GOT3 (cell line): Measurements from ENCODE around the gene SLC26A1.

ENCODE experiments used
- DNase-seq: peaks from one replicate; lab custom pipeline; 2025; ENCODE audit warnings: mixed read lengths; lab: John Stamatoyannopoulos, UW

Gene SLC26A1

GRCh38 chr4:964346-965025 is 28.7 kb downstream of the SLC26A1 start:
- no peak for DNase-seq

- no peak for DNase-seq
Observed at GRCh38 chr4:963276-964225, 29.7 kb downstream of the SLC26A1 start.

- DNase-seq = no peak
Observed at GRCh38 chr4:962231-963208, 30.7 kb downstream of the SLC26A1 start.

- DNase-seq = no peak
Observed at GRCh38 chr4:961351-962230, 31.6 kb downstream of the SLC26A1 start.

GRCh38 chr4:960636-961350 is 32.4 kb downstream of the SLC26A1 start:
- no peak for DNase-seq

- no peak for DNase-seq
Observed at GRCh38 chr4:960140-960635, 33.0 kb downstream of the SLC26A1 start.

GRCh38 chr4:959338-960139 is 33.7 kb downstream of the SLC26A1 start:
- no peak for DNase-seq

GRCh38 chr4:958696-959337 is 34.4 kb downstream of the SLC26A1 start:
- no peak for DNase-seq

- DNase-seq = no peak
Observed at GRCh38 chr4:958314-958665, 34.9 kb downstream of the SLC26A1 start.

- no peak for DNase-seq
Observed at GRCh38 chr4:957581-958313, 35.5 kb downstream of the SLC26A1 start.

- DNase-seq = no peak
Observed at GRCh38 chr4:957231-957580, 36.0 kb downstream of the SLC26A1 start.

GRCh38 chr4:956531-957230 is 36.5 kb downstream of the SLC26A1 start:
- DNase-seq = no peak

- no peak for DNase-seq
Observed at GRCh38 chr4:955931-956381, 37.2 kb downstream of the SLC26A1 start.

GRCh38 chr4:955161-955921 is 37.9 kb downstream of the SLC26A1 start:
- DNase-seq = no peak

GRCh38 chr4:954211-955020 is 38.8 kb downstream of the SLC26A1 start:
- no peak for DNase-seq

- no peak for DNase-seq
Observed at GRCh38 chr4:953574-953915, 39.7 kb downstream of the SLC26A1 start.
